GM18951 (cell line): ENCODE data around the gene TP73.

Experiments
- POLR2A ChIP-seq: IDR thresholded peaks from 4 replicates; pipeline ENCODE4 v1.6.1; 2011; ENCODE audit warnings: mild to moderate bottlenecking; ENCODE audit not compliant: insufficient read length, insufficient read depth; ENCODE audit errors: extremely low read depth
- in situ Hi-C: fragments of 300-500 bp; cut with MboI; formaldehyde crosslinking; loops from one replicate; pipeline ENCODE4 v1.12.0; 2022; ENCODE audit warnings: low sequenced_read_pairs, mixed read lengths, inconsistent platforms; ENCODE audit not compliant: unreplicated experiment

The TP73 gene

DNA sequence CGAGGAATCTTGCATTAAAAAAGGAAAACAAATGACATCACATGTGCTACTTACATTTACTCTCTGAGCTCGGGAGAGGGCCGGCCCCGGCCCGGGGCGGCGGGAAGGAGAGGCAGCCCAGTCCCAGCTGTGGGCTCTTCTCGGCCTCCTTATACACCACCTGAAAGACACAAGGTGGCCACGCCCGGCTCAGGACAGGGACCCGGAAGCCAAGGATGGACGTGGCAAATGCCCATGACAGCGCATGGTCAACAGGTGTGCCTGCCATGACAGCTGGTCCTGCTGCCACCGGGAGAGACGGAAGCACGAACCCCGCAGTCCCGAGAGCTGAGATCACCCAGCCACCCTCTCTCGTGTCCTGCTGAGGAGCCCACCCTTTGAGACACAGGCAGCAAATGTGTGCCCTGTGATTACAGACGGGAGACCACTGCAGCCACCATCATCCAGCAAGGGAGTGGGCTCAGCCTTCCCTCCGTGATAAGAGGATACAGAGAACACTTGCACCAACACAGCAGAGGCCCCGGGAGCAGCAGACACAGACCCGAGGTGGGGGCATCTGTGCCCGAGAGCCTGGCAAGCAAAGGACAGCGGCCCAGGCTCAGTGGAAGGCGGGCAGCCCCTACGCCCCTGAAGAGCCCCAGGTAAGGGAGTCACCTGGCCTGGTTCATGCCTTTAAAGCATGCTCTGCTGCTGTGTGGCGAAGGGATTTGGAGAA is 18.8 kb upstream of the TP73 start:
- in situ Hi-C loops = no loop called here
- TF ChIP-seq POLR2A = no peak

DNA sequence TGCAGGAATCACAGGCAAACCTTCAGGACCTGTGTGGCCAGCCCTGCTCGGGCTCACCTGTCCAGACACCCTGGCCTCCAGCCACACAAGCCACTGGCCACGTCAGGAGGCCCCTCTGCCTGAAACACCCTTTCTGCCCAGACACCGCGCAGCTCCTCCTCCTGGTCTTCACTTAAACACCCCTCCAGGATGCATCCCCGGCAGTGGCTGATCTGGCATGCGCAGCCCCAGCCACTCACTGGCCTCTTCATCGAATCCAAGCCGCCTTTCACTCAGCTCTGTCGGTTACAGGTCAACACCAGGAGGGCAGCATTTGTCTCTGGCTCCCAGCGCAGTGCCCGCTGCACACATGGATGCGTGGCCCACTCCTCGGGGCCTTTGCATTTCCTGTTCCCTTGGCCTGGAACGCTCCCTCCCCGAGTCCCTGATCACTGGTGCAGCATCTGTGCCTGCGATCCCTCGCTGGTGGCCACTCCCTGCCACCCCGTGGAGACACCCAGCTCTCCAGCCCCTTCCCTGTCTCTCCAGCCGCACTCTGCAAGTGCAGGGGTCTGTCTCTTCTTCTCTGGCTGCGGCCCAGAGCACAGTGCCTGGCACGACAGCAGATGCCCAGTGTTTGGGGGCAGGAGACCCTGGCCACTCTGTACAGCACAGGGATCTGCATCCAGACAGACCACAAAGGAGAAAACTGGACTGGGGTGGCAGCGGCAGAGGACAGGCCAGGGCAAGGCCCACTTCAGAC is 18.1 kb upstream of the TP73 start:
- TF ChIP-seq POLR2A = no peak
- in situ Hi-C loops = no loop called here

DNA sequence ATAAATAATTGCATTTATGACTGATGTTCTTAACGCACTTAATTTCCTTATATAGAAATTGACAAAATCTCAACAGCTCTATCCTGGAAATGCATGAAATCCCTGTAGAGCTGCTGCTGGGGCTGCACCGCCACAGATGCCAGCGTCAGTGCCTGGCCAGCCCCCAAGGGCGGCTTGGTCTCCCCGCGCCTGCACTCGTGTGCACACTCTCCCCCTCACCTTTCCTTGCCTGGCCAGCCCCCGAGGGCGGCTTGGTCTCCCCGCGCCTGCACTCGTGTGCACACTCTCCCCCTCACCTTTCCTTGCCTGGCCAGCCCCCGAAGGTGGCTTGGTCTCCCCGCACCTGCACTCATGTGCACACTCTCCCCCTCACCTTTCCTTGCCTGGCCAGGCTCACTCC is 16.2 kb upstream of the TP73 start:
- no peak for TF ChIP-seq POLR2A
- in situ Hi-C loops = no loop called here

DNA sequence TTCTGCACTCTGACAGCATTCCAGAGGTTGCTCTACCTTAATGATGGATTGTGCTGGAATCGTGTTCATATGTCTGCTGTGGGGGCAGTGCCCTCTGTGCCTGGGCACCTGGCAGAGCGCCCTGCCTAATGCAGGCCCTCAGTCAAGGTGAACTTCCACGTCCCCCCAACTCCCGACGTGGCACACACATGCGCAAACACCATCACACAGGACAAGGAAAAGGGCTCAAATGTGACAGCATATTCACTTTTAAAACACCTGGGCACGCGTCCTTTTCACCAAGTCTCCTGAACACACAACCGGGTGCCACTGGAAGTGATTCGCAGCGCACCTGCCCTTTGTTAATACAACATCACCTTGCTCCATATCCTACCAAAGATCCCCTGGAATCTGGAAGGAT is 15.8 kb upstream of the TP73 start:
- in situ Hi-C loops = no loop called here
- TF ChIP-seq POLR2A = no peak

DNA sequence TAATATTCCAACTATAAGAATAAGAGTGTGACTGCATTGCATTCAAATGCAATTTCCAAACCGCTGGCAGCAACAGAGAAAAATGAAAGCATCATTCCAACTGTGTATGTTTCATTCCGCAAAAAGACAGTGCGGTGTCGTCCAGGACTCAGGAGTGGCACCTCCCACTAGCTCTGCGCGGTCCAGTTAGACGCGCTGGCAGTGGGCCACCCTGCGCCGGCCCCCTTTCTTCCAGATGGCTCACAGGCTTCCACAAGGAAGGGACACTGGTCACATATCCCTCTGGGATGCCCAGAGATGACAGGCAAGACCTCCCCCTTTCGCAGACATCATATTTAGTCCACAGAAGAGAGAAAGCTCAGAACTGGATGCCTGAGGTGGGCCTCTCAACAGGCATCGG is 14.3 kb upstream of the TP73 start:
- in situ Hi-C loops = no loop called here
- TF ChIP-seq POLR2A = no peak

DNA sequence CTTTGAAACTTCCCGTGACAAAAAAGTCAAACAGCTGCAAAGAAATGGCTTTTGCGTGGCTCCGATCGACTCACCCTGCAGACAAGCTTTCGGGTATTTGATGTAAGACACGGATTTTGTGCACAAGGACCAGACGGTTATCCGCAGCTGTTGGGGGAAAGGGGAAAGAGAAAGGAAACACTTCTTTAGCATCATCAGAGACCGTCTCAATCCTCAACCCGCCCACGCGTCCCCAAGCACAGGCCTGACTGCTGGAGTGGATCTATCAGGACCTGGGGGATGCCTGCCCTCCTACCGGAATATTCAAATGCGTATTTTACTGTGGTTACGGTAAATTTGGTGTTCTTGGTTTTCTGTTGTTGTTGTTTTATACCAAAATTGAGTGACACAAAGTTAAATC is 13.6 kb upstream of the TP73 start:
- no peak for TF ChIP-seq POLR2A
- in situ Hi-C loops = no loop called here

DNA sequence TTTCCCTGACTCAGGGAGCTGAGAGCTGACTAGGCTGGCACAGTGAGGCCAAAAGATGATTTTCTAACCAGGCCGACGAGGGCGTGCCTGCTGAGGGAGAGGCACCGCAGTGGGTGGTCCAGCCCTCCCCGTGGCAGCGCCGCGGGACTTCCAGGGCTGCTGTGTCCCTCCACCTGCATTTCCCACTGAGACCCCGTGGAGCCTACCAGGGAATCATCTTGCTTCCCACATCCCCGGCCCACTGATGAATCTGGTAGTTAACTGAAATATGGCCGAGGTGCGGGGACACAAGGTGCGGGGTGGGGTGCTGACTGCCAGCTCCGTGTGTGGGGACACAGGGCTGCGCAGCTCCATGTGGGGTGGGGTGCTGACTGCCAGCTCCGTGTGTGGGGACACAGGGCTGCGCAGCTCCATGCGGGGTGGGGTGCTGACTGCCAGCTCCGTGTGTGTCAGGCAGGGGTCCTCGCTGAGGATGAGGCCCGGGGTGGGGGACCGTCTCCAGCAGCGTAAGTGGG is 12.9 kb upstream of the TP73 start:
- in situ Hi-C loops = no loop called here
- no peak for TF ChIP-seq POLR2A

DNA sequence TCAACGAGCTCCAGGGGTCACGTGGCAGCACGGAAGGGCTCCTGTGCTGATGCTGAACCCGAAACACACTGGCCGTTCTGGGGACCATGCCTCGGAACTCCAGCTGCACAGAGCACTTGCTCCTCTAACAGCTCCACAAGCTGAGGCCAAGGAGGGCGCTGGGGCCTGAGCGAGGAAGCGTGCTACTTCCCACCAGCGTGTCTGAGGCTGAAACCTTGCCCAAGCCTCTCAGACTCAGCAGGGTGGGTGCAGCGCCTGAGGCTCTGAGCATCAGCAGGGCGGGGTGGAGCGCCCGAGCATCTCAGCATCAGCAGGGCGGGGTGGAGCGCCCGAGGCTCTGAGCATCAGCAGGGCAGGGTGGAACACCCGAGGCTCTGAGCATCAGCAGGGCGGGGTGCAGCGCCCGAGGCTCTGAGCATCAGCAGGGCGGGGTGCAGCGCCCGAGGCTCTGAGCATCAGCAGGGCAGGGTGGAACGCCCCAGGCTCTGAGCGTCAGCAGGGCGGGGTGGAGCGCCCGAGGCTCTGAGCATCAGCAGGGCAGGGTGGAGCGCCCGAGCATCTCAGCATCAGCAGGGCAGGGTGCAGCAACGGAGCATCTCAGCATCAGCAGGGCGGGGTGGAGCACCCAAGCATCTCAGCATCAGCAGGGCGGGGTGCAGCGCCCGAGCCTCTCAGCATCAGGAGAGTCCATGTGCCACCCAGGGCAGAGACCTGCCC is 12.0 kb upstream of the TP73 start:
- TF ChIP-seq POLR2A = no peak
- in situ Hi-C loops = no loop called here

DNA sequence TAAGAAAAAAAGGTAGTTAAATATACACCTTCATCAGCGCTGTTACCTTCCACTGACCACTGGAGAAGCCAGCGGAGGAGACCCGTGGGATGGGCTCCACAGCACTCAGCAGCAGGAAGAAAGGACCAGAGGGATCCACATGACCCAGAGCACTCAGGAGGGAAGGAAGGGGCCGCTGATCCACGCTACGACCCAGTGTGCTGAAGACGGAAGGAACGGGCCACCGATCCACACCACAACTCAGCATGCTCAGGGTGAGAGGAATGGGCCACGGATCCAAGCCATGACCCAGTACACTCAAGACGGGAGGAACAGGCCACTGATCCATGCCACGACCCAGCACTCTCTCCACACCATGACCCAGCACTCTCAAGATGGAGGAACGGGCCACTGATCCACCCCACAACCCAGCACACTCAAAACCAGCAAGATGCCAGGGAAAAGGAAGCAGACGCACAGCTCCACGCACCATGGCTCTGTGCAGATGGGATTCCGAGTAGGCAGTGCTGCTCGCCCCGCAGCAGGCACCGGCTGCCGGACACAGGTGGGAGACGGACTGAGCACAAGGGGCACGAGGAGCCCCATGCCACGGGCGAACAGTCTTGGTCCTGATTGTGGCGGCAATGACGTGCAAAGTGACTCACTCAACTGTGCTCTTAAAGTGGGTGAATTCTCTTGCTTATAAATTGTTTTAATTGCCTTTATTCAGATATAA is 11.1 kb upstream of the TP73 start:
- TF ChIP-seq POLR2A = no peak
- in situ Hi-C loops = no loop called here

DNA sequence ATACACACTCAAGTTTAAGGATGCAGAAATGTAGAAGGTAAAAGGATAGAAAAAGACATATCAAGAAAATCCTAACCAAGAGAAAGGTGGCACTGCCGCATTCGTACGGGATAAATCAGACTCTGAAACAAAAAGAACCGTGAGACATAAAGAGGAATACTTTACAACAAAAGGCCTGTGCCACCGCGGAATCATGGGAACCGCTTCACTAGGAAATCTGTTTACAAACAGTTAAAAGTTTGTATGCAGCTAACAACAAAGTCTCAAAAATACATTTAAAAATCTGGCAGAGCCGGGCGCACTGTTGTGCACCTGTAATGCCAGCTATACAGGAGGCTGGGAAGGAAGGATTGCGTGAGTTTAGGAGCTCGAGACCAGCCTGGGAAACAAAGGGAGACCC is 10.5 kb upstream of the TP73 start:
- no peak for TF ChIP-seq POLR2A
- in situ Hi-C loops = no loop called here

DNA sequence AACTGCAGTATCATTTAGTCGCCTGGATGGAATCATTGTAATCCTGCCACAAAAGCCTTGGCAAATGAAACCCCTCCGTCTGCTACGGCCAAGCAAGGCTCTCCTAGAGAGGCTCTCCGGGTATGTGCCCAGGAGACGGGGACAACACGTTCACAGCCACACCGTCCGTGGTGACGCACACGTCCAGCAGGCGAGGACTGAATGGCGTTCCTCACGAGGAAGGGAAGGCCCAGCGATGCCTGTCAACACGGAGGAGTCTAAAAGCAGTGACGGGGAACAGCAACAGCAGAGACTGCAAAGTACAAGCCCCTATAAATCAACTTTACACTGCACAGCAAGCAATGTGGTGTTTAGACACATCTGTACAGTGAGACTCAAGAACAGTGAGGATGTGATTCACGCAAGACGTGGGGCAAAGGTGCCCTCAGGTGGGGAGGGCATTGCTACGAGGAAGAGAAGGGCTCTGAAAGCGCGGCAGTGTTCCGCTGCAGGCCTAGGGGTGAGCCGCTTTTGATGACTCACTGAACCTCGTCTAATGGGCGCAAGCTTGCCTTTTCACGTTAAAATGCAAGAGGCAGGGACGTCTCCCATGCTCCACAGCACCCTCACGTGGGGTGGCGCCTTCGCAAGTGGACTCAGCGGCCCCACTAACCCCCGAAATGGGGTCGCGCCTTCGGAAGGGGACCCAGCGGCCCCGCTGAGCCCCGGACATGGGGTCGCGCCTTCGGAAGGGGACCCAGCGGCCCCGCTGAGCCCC is 9.2 kb upstream of the TP73 start:
- in situ Hi-C loops = no loop called here
- no peak for TF ChIP-seq POLR2A

DNA sequence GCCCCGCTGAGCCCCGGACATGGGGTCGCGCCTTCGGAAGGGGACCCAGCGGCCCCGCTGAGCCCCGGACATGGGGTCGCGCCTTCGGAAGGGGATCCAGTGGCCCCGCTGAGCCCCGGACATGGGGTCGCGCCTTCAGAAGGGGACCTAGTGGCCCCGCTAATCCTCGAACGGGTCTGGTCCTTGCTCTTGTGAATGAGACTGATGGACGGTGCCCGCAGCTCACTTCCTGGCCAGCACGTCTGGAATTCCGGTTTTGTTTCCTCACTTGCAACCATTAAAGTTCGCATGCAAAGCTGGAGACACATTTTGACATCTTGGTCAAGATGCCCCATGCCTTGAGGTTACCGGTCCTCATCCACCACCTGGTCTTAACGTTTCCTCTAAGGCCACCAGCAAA is 8.0 kb upstream of the TP73 start:
- in situ Hi-C loops = no loop called here
- no peak for TF ChIP-seq POLR2A
